Right renal pelvis (tissue), 4 donors: Measurements from ENCODE around the gene CMTM2. TPM values are rescaled to one million over a fixed set of nuclear protein-coding genes. Genes with fewer than 3 reads are reported as not detected.

Source experiments
- DNase-seq, 4 donors: peaks; one replicate each; pipeline ENCODE4 v3.0.0-alpha.2; 2013; ENCODE audit warnings: low read depth in 4 of 4, low spot score in 3 of 4, missing footprints in 1 of 4
- polyA plus RNA-seq, 4 donors: library from polyadenylated mRNA; unstranded; fragments of 120-200 nt; gene quantifications; one replicate each; pipeline ENCODE4 v1.2.1, GENCODE V29; 2013; ENCODE audit not compliant: insufficient read length in 4 of 4

CMTM2 gene, protein sequence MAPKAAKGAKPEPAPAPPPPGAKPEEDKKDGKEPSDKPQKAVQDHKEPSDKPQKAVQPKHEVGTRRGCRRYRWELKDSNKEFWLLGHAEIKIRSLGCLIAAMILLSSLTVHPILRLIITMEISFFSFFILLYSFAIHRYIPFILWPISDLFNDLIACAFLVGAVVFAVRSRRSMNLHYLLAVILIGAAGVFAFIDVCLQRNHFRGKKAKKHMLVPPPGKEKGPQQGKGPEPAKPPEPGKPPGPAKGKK
- polyA plus RNA-seq: under 1 TPM in 3 of 4 donors, not detected in 1; 0.39 to 0.75 (median 0.45) TPM

DNA sequence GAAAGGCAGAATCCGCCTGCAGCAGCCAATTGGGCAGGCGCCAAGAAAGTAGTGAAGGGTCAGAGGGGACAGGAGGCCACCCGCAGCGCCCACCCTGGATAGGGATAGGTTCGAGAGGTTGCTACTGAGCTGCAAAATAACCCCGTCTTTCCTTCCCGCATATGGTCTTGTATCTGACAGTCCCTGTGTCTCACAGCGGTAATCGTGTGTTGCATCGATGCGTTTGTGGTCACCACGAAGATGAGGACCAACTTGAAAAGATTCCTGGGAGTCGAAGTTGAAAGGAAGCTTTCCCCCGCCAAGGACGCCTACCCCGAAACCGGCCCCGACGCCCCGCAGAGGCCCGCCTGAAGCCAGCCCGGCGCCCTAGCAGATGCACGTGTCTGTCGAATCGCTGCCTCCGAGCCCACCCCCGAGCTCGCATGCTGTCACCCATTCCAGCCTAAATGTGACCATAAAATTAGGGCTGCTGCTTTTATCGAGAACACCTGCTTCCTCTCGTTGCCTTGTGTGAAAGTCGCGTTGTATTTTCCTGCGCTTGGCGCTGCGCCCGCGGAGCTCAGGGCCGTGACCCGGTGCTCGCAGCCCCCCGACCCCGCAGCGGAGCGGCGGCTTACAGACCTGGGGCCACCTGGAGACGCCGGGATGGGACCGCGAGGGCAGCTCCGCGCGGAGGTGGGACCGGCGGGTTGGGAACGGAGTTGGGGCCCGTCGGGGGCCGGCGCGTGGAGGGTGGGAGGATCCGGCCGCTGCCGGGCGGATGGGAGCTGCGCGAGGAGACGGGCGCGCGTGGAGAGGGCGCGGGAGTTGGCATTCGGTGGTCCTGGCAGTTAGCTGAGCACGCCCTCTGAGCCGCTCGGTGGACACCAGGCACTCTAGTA lies at the start of gene CMTM2:
TSS of gene CMTM2 (plus strand) at position 813 of the 881 bp plus-strand sequence. CDS start 145 bp downstream, outside the sequence.
- DNase-seq: peak in 1 of 4 donors; percentile 28

DNA sequence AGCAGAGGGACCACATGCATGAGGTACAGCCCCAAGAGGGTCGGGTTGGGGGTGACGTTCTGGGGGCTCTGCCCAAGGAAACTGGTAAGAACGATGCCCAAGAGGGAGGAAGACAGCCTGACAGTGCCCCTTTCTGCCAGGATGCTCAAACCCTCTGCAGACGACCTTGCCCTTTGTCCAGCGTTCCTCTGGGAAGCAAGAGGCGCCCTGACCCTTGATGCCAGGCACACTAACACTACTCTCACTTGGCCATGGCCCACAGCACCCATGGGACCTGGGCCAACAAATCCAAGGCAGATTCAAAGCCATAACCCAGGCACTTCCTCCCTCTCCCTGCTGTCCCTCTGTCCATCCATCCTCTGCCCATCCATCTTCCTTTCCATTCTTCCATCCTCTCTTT lies 49.8 kb upstream of the CMTM2 start:
- no peak for DNase-seq

DNA sequence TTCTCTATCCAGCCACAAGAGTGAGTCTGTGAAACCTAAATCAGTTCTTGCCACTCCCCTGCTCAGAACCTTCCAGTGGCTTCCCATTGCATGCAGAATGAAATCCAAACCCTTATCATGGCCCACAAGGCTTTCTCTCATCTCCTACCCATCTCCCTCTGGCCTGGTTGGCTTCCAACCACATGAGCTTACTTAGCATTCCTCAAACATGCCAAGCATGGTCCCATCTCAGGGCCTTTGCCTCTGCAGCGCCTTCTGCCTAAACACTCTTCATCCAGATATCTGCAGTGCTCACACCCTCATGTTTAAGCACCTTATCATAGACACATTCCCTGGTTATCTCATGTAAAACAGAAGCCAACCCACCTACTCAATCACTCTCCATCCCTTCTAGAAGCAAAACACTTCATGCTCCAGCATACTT lies 44.9 kb upstream of the CMTM2 start:
- no peak for DNase-seq

GRCh38 chr16:66536525-66536924 lies 42.7 kb upstream of the CMTM2 start:
- DNase-seq: no peak

DNA sequence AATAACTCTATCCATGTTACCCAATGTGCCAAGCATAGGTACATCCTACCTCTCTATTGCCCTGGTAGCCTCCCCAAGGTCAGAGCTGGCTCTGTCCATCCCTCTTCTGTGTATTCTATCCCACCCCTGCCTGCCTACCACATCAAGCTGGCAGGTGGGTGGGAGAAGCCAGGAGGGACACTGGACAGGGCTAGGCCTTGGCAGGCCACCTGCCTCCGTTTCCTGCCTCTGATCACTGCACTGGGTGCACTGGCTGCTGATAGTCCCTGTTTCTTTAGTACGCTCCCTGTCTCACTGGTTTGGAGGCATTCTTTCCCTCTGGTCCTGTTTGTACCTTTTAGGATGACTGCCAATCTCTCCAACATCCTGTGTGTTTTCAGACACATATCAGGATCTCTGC lies 42.0 kb upstream of the CMTM2 start:
- DNase-seq: no peak

GRCh38 chr16:66538910-66539309 lies 40.4 kb upstream of the CMTM2 start:
- DNase-seq: no peak

DNA sequence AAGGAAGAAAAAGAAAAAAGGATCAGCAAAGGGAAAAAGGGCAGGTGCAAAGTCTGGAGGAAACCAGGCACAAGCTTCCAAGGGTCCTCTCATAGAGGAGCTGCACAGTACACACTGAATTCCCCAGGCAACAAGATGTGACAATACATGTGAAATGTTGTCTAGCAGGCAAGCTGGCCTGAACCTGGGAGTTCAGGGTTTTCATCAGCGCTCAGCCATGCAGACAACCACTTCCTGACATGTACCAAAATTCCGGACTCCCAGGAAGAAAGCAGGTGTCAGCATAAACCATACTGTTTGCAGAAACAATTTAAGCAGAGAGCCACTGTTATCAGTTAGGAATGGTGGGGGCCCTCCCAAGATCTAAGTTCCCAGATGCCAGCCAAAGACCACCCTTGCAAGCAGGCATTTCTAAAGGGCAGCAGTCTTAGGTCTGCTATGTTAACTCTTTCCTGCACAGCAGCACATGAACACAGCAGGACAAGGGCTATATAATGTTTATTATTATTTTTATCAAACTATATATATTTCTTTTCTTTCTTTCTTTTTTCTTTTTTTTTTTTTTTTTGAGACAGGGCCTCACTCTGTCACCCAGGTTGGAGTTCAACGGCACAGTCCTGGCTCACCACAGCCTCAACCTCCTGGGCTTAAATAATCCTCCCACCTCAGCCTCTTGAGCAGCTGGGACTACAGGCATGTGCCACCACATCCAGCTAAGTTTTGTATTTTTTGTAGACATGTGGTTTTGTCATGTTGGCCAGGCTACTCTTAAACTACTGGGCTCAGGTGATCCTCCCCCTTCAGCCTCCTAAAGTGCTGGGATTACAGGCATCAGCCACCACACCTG lies 39.4 kb upstream of the CMTM2 start:
- no peak for DNase-seq

DNA sequence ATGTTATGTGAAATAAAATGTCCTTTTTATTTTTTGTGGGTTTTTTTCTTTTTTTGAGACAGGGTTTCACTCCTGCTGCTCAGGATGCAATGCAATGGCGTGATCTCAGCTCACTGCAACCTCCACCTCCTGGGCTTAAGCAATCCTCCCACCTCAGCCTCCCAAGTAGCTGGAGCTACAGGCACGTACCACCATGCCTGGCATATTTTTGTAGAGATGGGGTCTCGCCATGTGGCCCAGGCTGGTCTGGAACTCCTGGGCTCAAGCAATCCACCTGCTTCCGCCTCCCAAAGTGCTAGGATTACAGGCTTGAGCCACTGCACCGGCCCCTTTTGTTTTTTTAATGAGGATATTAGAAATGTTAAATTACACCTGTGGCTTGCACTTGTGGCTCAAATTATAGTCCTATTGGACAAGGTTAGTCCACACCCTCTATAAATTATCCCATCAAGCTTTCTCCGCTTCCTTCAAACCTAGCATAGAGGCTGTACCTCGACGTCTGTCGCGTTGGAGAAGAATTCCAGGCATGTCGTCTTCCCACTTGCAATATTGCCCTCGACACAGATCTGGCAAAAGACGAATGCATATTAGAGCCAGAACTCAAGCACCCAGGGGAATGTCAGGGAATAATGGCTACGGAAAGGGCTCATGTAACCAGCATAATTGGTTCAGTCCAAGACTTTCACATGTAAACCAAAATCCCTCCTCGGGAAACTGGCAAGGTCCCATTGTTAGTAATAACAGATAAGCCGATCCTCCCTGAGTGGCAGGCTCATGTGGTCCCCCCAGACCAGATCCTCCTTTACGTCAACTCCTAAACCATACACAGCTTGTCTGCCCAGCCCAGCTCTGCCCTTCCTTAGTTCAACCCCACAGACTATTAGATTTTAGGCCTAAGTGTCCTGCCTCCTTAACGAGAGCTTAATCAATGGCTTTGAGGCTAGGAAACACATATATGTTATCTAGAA lies 37.6 kb upstream of the CMTM2 start:
- no peak for DNase-seq

GRCh38 chr16:66542396-66542795 lies 36.9 kb upstream of the CMTM2 start:
- no peak for DNase-seq

GRCh38 chr16:66543541-66543940 lies 35.7 kb upstream of the CMTM2 start:
- no peak for DNase-seq

DNA sequence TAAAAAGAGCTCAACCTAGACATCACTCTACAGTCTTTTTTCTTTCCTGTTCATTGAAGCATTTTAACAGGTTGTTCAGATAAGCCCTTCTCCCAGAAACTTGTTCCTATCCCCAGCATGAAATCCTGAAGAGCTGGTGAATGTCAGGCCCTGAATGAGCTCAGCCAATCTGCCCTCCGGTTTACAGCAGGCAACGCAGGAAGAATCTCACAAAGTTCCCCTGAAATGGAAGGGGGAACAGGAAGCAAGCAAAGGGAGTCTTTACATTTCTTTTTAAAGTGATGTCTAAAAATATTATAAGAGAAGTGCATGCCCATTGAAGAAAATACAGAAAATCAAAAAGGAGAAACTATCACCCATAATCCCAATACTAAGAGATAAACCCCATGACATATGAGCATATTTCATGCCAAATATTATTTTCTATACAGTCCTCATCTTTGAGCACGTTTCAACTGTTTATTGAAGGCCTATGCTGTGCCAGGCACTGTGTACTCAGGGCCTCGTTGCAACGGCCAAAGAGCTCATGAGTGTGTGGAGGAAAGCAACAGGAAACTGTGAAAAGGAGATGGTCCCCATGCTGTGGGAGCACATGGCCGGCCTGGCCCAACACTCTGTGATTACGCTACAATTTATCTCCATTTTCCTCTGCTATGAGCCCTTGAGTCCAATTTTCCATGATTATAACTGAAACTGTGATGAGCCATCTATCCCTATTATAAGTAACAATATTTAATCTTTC lies 35.1 kb upstream of the CMTM2 start:
- DNase-seq: no peak

- no peak for DNase-seq
These were observed 31.9 kb upstream of the CMTM2 start for GRCh38 chr16:66547101-66547989.

- no peak for DNase-seq
These were observed 31.2 kb upstream of the CMTM2 start for GRCh38 chr16:66548068-66548467.

DNA sequence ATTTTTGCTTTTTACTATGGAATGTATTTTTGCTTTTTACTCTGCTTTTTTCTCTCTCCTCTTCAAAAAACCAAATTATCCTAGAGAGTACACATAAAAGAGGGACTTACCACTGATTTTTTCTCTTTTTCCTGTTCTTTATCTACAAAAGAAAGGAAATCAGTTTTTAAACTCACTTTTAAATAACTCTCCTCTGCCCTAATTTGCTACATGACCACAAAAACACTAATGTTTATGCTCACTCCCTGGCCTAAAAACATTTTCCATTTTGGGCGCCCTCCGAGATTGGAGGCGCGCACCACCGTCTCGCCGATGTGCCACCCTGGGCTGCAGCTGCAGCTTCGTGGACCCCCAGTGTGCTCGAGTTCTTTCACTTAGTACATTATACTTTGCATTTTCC lies 30.4 kb upstream of the CMTM2 start:
- DNase-seq: no peak

GRCh38 chr16:66549284-66550131 lies 29.8 kb upstream of the CMTM2 start, which contains the start of gene TK2:
TSS of gene TK2 (minus strand) at chr16:66550122. CDS start at chr16:66550061, 61 bp downstream.
- DNase-seq: peak in 3 of 4 donors; percentile 67 to 77 (median 67)

DNA sequence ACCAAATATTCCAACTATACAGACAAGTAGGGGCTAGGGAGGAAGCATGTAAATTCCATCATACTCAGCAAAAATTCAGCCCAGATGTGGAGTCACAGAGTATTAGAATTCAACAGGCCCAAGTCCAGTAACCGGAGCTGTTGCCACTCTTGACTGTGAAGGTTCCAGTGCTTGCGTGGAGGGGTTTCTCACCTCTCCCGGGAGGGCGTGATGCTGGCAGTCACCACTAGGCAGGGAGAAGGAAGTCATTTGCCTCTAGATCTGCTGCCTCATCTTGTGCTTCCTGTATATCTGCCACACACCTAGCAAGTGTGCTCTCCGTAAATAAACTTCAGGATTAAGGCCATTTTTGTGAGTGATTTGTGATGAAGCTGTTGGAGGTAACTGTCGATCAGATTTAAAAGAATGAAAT lies 27.9 kb upstream of the CMTM2 start:
- DNase-seq: no peak

DNA sequence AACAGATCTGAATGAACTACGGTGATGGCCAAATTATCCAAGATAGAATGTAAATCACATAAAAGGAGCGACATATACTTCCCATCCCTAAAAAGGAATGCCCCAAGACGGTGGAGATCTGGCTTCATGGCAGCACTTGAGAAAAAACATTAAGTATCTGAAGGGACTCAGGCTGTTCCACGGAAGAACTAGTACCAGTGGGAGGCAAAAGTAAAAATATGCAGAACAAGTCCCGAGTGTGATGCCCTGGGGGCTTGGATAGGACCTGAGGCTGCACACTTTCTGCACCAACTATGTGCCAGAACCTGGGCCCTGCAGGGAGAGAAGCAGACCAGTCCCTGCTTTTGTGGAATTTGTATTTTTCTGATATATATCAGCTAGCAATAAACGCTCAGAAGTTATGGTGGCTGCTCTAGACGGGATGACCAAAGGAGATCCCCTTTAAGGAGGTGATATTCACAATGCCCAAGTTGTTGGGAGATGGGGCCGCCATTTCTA lies 27.4 kb upstream of the CMTM2 start:
- no peak for DNase-seq
